Endothelial cell of umbilical vein (primary cell): ENCODE results near the gene CEP164. TPM values are rescaled to one million over a fixed set of nuclear protein-coding genes. Genes with fewer than 3 reads are reported as not detected.

ENCODE experiments used
- BruUV-seq: library from RNA; stranded (reverse); fragments of 400-500 nt; replicated peaks from 2 replicates; lab custom pipeline; 2021; lab: Mats Ljungman, UMichigan
- CTCF ChIA-PET: fragments of 300-600, 350-600 bp; sonication (Branson Sonifier 250); formaldehyde crosslinking; loops from one replicate; lab custom pipeline; 2021; ENCODE audit warnings: antibody characterized with exemption, inconsistent platforms; lab: Charles Lee
- POLR2A ChIA-PET: fragments of 300-600, 350-600 bp; sonication (Branson Sonifier 250); formaldehyde crosslinking; loops from one replicate; lab custom pipeline; 2021; ENCODE audit warnings: antibody characterized with exemption, inconsistent platforms; lab: Charles Lee
- DNase-seq: peaks from one replicate; pipeline ENCODE4 v3.0.0-alpha.2; 2011; ENCODE audit warnings: low read depth, low spot score
- FAIRE-seq: peaks from 2 replicates; lab custom pipeline; 2011; peaks lifted over from hg19 to GRCh38; lab: Jason Lieb, UNC
- H2AFZ ChIP-seq: 2 replicates; pipeline ENCODE4 v1.6.0; 2012; ENCODE audit warnings: low read depth, low read length, control low read depth, inconsistent platforms
- H3K27ac ChIP-seq: 2 replicates; pipeline ENCODE4 v1.5.1; 2011; ENCODE audit warnings: low read depth, mild to moderate bottlenecking, control low read depth, low read length, moderate library complexity; ENCODE audit not compliant: insufficient read depth
- H3K27me3 ChIP-seq, 2 experiments: 2 replicates each; pipeline versions ENCODE4 v1.6.0 to v1.6.1; 2011; ENCODE audit warnings: low read length in 2 of 2, mixed read lengths in 1 of 2; ENCODE audit not compliant: control insufficient read depth in 2 of 2, insufficient read depth in 2 of 2
- H3K36me3 ChIP-seq, 2 experiments: 2 replicates in 1 of 2; 3 replicates in 1 of 2; pipeline ENCODE4 v1.5.1; 2011; ENCODE audit warnings: low read length in 2 of 2, mild to moderate bottlenecking in 1 of 2, moderate library complexity in 1 of 2; ENCODE audit not compliant: control insufficient read depth in 2 of 2, insufficient read depth in 2 of 2; ENCODE audit errors: extremely low read depth in 1 of 2
- H3K4me1 ChIP-seq: 3 replicates; pipeline ENCODE4 v1.5.1; 2011; ENCODE audit warnings: mild to moderate bottlenecking, low read length; ENCODE audit not compliant: control insufficient read depth, insufficient read depth; ENCODE audit errors: extremely low read depth
- H3K4me2 ChIP-seq: 2 replicates; pipeline ENCODE4 v1.6.1; 2011; ENCODE audit warnings: low read length, control low read depth, mixed read lengths; ENCODE audit not compliant: insufficient read depth
- H3K4me3 ChIP-seq, 3 experiments: fragments of 200-600 bp in 1 of 3; sonication (generic), shearing (Covaris generic) in 1 of 3; replicated peaks in 1 of 3; 2 replicates each; pipeline ENCODE4 v1.5.1; 2011 to 2016; ENCODE audit warnings: control low read depth in 3 of 3, low read length in 3 of 3, mild to moderate bottlenecking in 2 of 3, inconsistent platforms in 1 of 3, low read depth in 1 of 3, moderate library complexity in 1 of 3; ENCODE audit not compliant: insufficient read depth in 1 of 3
- H3K79me2 ChIP-seq: 2 replicates; pipeline ENCODE4 v1.6.0; 2012; ENCODE audit warnings: low read length, inconsistent platforms; ENCODE audit not compliant: control insufficient read depth, insufficient read depth
- H3K9ac ChIP-seq: replicated peaks from 2 replicates; pipeline ENCODE3; 2011; ENCODE audit warnings: low read length, control low read depth; ENCODE audit not compliant: insufficient read depth; ENCODE audit errors: extremely low read depth
- H3K9me1 ChIP-seq: replicated peaks from 3 replicates; pipeline ENCODE4 v1.6.0; 2011; ENCODE audit warnings: mild to moderate bottlenecking, low read length; ENCODE audit not compliant: control insufficient read depth, insufficient read depth; ENCODE audit errors: extremely low read depth
- H3K9me3 ChIP-seq: replicated peaks from 2 replicates; pipeline ENCODE4 v1.5.1; 2012; ENCODE audit warnings: low read length, inconsistent platforms; ENCODE audit not compliant: control insufficient read depth, insufficient read depth
- H4K20me1 ChIP-seq: replicated peaks from 2 replicates; pipeline ENCODE3; 2011; ENCODE audit warnings: mild to moderate bottlenecking, low read length; ENCODE audit not compliant: control insufficient read depth, insufficient read depth; ENCODE audit errors: extremely low read depth
- CTCF ChIP-seq, 2 donors: IDR thresholded peaks; 1 replicate in 1 of 2; 2 replicates in 1 of 2; pipeline ENCODE4 v1.5.1; 2011; ENCODE audit warnings: low read length in 2 of 2, mild to moderate bottlenecking in 2 of 2, moderate library complexity in 2 of 2, control low read depth in 1 of 2, inconsistent platforms in 1 of 2, low read depth in 1 of 2; ENCODE audit not compliant: insufficient read depth in 1 of 2; ENCODE audit errors: extremely low read depth in 1 of 2
- EZH2 ChIP-seq: IDR thresholded peaks from 2 replicates; pipeline ENCODE4 v1.6.1; 2012; ENCODE audit warnings: borderline replicate concordance, low read depth, mild to moderate bottlenecking, moderate library complexity, low read length, inconsistent platforms; ENCODE audit not compliant: severe bottlenecking
- FOS ChIP-seq: IDR thresholded peaks from 2 replicates; pipeline ENCODE4 v1.6.1; 2011; ENCODE audit warnings: mild to moderate bottlenecking, low read length, moderate library complexity, borderline replicate concordance; ENCODE audit not compliant: insufficient read depth
- GATA2 ChIP-seq: IDR thresholded peaks from 2 replicates; pipeline ENCODE4 v1.7.0; 2011; ENCODE audit warnings: low read depth, mild to moderate bottlenecking, moderate library complexity, mixed read lengths, low read length; ENCODE audit not compliant: insufficient read length, insufficient read depth
- JUN ChIP-seq: IDR thresholded peaks from 2 replicates; pipeline ENCODE4 v1.6.1; 2011; ENCODE audit warnings: borderline replicate concordance, low read depth; ENCODE audit not compliant: insufficient read length, insufficient read depth
- MAX ChIP-seq: IDR thresholded peaks from 2 replicates; pipeline ENCODE4 v1.6.1; 2011; ENCODE audit not compliant: insufficient read depth, insufficient read length
- MYC ChIP-seq: IDR thresholded peaks from one replicate; pipeline ENCODE4 v1.6.1; 2011; ENCODE audit warnings: mild to moderate bottlenecking, low read depth, low read length
- POLR2A ChIP-seq: IDR thresholded peaks from 2 replicates; pipeline ENCODE4 v1.6.1; 2012; ENCODE audit warnings: low read depth, mild to moderate bottlenecking, control low read depth, low read length
- POLR2AphosphoS5 ChIP-seq: IDR thresholded peaks from 2 replicates; pipeline ENCODE4 v1.6.1; 2012; ENCODE audit warnings: low read depth, mild to moderate bottlenecking, control low read depth, low read length, moderate library complexity; ENCODE audit not compliant: insufficient read depth
- dilution Hi-C: fragments of 300-500 bp; cut with MboI; formaldehyde crosslinking; loops from one replicate; pipeline ENCODE4 v1.15.0; 2019; ENCODE audit warnings: low sequenced_read_pairs; ENCODE audit not compliant: extremely low pct_ligation_motif_present
- intact Hi-C: fragments of 100-400 bp; cut with micrococcal nuclease; formaldehyde crosslinking; loops from one replicate; pipeline ENCODE4 v1.10.0; 2022
- polyA plus RNA-seq, 4 experiments: library from polyadenylated mRNA; depleted of rRNA in 3 of 4; stranded (reverse) in 3 of 4; unstranded in 1 of 4; fragments of >200 nt; gene quantifications; 2 replicates each; pipeline versions ENCODE4 v1.2.1 to v1.2.3, GENCODE V29; 2011 to 2012; ENCODE audit warnings: missing spikeins in 1 of 4
- total RNA-seq: library from RNA; stranded (reverse); gene quantifications from 2 replicates; pipeline ENCODE4 v1.2.3, GENCODE V29; 2021

CEP164 gene
- total and polyA plus RNA-seq, 2 donors (not counting 3 experiments of a cell fraction or from before 2014, with no cell fraction given) = 22.7 to 48.4 TPM

DNA sequence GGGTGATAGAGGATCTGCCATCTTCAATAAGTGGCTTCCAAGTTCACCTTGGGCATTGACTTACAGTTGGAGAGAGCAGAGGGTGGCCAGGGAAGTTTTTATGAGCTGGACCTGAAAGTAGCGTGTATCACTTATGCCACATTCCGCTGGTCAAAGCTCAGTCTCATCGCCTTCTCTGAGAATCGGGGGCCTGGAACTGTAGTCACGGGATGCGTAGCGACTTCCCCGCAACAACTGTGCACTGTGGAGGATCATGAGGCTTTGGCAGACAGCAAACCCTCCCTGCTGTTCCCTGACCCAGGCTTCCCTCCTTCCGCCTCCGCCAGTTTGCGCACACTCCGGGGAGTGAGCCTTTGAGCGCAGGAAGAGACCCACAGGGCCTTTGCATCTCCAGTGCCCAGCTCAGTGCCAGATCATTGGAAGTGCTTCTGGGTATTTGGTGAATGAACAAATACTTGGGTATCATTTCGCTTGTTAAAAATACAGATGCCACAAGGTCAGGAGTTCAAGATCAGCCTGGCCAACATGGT is 95.5 kb downstream of the CEP164 start:
- Histone ChIP-seq H3K4me3 (no peak overlapping the region), H3K27me3 (no peaks in the 10 kb centered on the region), H3K79me2 (no peaks in the 10 kb centered on the region), H3K36me3 (no peaks in the 10 kb centered on the region), H3K9me1 (no peaks in the 10 kb centered on the region), H4K20me1 (no peaks in the 10 kb centered on the region), H2AFZ (no peak overlapping the region), H3K9me3 (no peaks in the 10 kb centered on the region), H3K27ac (no peak overlapping the region), H3K4me1 (no peaks in the 10 kb centered on the region), H3K4me2 (no peak overlapping the region), H3K9ac (no peak overlapping the region)
- intact Hi-C loops = no loop called here
- no peak for FAIRE-seq
- BruUV-seq = no TSS peak
- DNase-seq = no peak
- no peak for TF ChIP-seq MAX
- TF ChIP-seq FOS = no peak
- TF ChIP-seq POLR2AphosphoS5 = no peak
- no peak for TF ChIP-seq GATA2
- ChIA-PET CTCF (interaction anchor here (1.3 to 5.7 kb wide), 2 partner anchors 8 to 395 kb away, joined by 3 to 118 read pairs; no protein-coding TSS in a partner anchor), POLR2A (no interaction called here)
- dilution Hi-C loops = no loop called here

- H3K4me1 ChIP-seq = no peaks in the 10 kb centered on the region
- H3K4me3 ChIP-seq = no peak overlapping the region
- BruUV-seq = no TSS peak
- POLR2A ChIA-PET = interaction anchor here (0.7 kb wide), 1 partner anchor 356 kb away, joined by 5 read pairs; no protein-coding TSS in a partner anchor
- H3K4me2 ChIP-seq = no peak overlapping the region
- H3K9me3 ChIP-seq = no peaks in the 10 kb centered on the region
- FAIRE-seq (no peak), DNase-seq (no peak)
- H3K27ac ChIP-seq = no peak overlapping the region
- intact Hi-C loops = no loop called here
- CTCF ChIA-PET = interaction anchor here (0.8 to 5.7 kb wide), 9 partner anchors 9 to 629 kb away, joined by 3 to 133 read pairs (median 14); no protein-coding TSS in a partner anchor
- dilution Hi-C loops = no loop called here
- no peaks in the 10 kb centered on the region for H3K9me1 ChIP-seq
- no peaks in the 10 kb centered on the region for H3K79me2 ChIP-seq
- no peak overlapping the region for H2AFZ ChIP-seq
- no peaks in the 10 kb centered on the region for H3K27me3 ChIP-seq
- H4K20me1 ChIP-seq = no peaks in the 10 kb centered on the region
- H3K9ac ChIP-seq = no peak overlapping the region
- H3K36me3 ChIP-seq = no peaks in the 10 kb centered on the region
- no peak for TF ChIP-seq EZH2
- TF ChIP-seq JUN = no peak
- TF ChIP-seq GATA2 = no peak
- no peak for TF ChIP-seq POLR2A
- no peak for TF ChIP-seq POLR2AphosphoS5
- no peak for TF ChIP-seq CTCF (IDR thresholded peaks at IDR 0.05; ENCODE audit: extremely low read depth in 1 of 2, insufficient read depth in 1 of 2, low read depth in 1 of 2, low read length in 2 of 2)
- TF ChIP-seq MAX = no peak
- no peak for TF ChIP-seq MYC
Measured at GRCh38 chr11:117424781-117425180, 97.1 kb downstream of the CEP164 start.
